ENCODE measurements around the gene NRXN3.

The NRXN3 gene

GRCh38 chr14:79695307-79695706 lies 1525.1 kb downstream of the NRXN3 start:
- TF ChIP-seq CTCF (IDR thresholded peaks at IDR 0.05; ENCODE audit: insufficient read depth, low read depth, low read length, missing control alignments): no peak

GRCh38 chr14:79698298-79698711 lies 1528.1 kb downstream of the NRXN3 start:
- DNase-seq (ENCODE audit: low read depth): no peak

More at GRCh38 chr14:79695307-79695706, 1525.1 kb downstream of the NRXN3 start:
- no peak for DNase-seq (ENCODE audit: low read depth)
- no peak overlapping the region for H3K4me3 ChIP-seq (ENCODE audit: low read depth, low read length)

GRCh38 chr14:79699206-79699605 lies 1529.0 kb downstream of the NRXN3 start:
- no peak for TF ChIP-seq CTCF (IDR thresholded peaks at IDR 0.05; ENCODE audit: insufficient read depth, low read depth, low read length, missing control alignments)
- no peak for DNase-seq (ENCODE audit: low read depth)
- H3K4me3 ChIP-seq (ENCODE audit: low read depth, low read length): no peak overlapping the region

More at GRCh38 chr14:79698298-79698711, 1528.1 kb downstream of the NRXN3 start:
- TF ChIP-seq CTCF (IDR thresholded peaks at IDR 0.05; ENCODE audit: insufficient read depth, low read depth, low read length, missing control alignments): no peak
- no peak overlapping the region for H3K4me3 ChIP-seq (ENCODE audit: low read depth, low read length)

GRCh38 chr14:79701371-79701770 lies 1531.2 kb downstream of the NRXN3 start:
- no peak for TF ChIP-seq CTCF (IDR thresholded peaks at IDR 0.05; ENCODE audit: insufficient read depth, low read depth, low read length, missing control alignments)

GRCh38 chr14:79702197-79702596 lies 1532.0 kb downstream of the NRXN3 start:
- no peak overlapping the region for H3K4me3 ChIP-seq (ENCODE audit: low read depth, low read length)

More at GRCh38 chr14:79701371-79701770, 1531.2 kb downstream of the NRXN3 start:
- DNase-seq (ENCODE audit: low read depth): no peak
- H3K4me3 ChIP-seq (ENCODE audit: low read depth, low read length): no peak overlapping the region

GRCh38 chr14:79703209-79703608 lies 1533.0 kb downstream of the NRXN3 start:
- H3K4me3 ChIP-seq (ENCODE audit: low read depth, low read length): no peak overlapping the region
- no peak for TF ChIP-seq CTCF (IDR thresholded peaks at IDR 0.05; ENCODE audit: insufficient read depth, low read depth, low read length, missing control alignments)
- DNase-seq (ENCODE audit: low read depth): no peak

More at GRCh38 chr14:79702197-79702596, 1532.0 kb downstream of the NRXN3 start:
- no peak for TF ChIP-seq CTCF (IDR thresholded peaks at IDR 0.05; ENCODE audit: insufficient read depth, low read depth, low read length, missing control alignments)
- DNase-seq (ENCODE audit: low read depth): no peak
